Testis (tissue), 2 donors: Measurements from ENCODE around the gene MED27.

Experiments
- POLR2A ChIP-seq: fragments of 450-650 bp; IDR thresholded peaks from one replicate; pipeline ENCODE4 v1.6.1; 2017; ENCODE audit warnings: antibody characterized with exemption, mild to moderate bottlenecking, moderate library complexity
- TF ChIP-seq, protein P1 (sequence below), 3 experiments: fragments of 450-650 bp in 2 of 3; fragments of 200-600 bp in 1 of 3; sonication (generic) in 1 of 3; IDR thresholded peaks; one replicate each; pipeline ENCODE4 v1.5.1; 2016 to 2019; ENCODE audit warnings: antibody characterized with exemption in 3 of 3, mild to moderate bottlenecking in 2 of 3, moderate library complexity in 1 of 3

DNA sequence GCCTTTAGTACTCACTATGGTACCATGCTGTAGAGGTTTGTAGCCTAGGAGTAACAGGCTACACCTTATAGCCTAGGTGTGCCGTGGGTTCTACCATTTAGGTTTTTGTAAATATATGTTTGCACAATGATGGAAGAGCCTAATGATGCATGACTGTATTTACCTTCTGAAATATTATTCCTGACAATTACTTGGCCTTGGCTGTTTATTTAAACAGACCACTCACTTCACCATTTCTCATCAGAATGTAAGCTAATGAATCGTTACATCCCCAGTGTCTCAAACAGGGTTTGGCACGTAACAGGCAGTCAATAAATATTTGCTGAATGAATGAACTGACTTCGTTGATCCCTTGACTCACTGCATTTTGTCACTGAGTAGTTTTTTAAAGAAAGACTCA lies 93.1 kb downstream of the MED27 start:
- TF ChIP-seq, protein P1, sequence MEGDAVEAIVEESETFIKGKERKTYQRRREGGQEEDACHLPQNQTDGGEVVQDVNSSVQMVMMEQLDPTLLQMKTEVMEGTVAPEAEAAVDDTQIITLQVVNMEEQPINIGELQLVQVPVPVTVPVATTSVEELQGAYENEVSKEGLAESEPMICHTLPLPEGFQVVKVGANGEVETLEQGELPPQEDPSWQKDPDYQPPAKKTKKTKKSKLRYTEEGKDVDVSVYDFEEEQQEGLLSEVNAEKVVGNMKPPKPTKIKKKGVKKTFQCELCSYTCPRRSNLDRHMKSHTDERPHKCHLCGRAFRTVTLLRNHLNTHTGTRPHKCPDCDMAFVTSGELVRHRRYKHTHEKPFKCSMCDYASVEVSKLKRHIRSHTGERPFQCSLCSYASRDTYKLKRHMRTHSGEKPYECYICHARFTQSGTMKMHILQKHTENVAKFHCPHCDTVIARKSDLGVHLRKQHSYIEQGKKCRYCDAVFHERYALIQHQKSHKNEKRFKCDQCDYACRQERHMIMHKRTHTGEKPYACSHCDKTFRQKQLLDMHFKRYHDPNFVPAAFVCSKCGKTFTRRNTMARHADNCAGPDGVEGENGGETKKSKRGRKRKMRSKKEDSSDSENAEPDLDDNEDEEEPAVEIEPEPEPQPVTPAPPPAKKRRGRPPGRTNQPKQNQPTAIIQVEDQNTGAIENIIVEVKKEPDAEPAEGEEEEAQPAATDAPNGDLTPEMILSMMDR (IDR thresholded peaks at IDR 0.05): no peak
- no peak for TF ChIP-seq POLR2A
